Aorta (tissue), 5 donors: ENCODE results near the gene GDI2. TPM values are rescaled to one million over a fixed set of nuclear protein-coding genes. Genes with fewer than 3 reads are reported as not detected.

ENCODE experiments used
- ATAC-seq: fragments of 200-7000 bp; cut with Tn5 transposase; one replicate; pipeline ENCODE4 v1.9.1; 2022; ENCODE audit warnings: moderate library complexity; ENCODE audit not compliant: low FRiP score
- DNase-seq, 2 donors: peaks; one replicate each; pipeline ENCODE4 v3.0.0-alpha.2; 2020
- H3K27ac ChIP-seq, 2 donors: one replicate each; pipeline ENCODE4 v1.5.1; 2013; ENCODE audit warnings: low read length in 2 of 2, mild to moderate bottlenecking in 2 of 2, moderate library complexity in 2 of 2, control low read depth in 1 of 2, inconsistent platforms in 1 of 2, low read depth in 1 of 2
- H3K27me3 ChIP-seq, 2 donors: one replicate each; pipeline ENCODE4 v1.6.1; 2013; ENCODE audit warnings: control low read depth in 1 of 2, low read length in 1 of 2, mild to moderate bottlenecking in 1 of 2, moderate library complexity in 1 of 2; ENCODE audit not compliant: insufficient read depth in 2 of 2, control insufficient read depth in 1 of 2
- H3K36me3 ChIP-seq, 2 donors: one replicate each; pipeline ENCODE4 v1.6.1; 2013; ENCODE audit warnings: control low read depth in 1 of 2, low read length in 1 of 2, mild to moderate bottlenecking in 1 of 2; ENCODE audit not compliant: insufficient read depth in 2 of 2, control insufficient read depth in 1 of 2
- H3K4me1 ChIP-seq, 2 donors: one replicate each; pipeline ENCODE4 v1.6.1; 2013; ENCODE audit warnings: low read length in 2 of 2, control low read depth in 1 of 2, mild to moderate bottlenecking in 1 of 2, moderate library complexity in 1 of 2; ENCODE audit not compliant: insufficient read depth in 2 of 2, control insufficient read depth in 1 of 2
- H3K4me3 ChIP-seq, 2 donors: one replicate each; pipeline ENCODE4 v1.5.1; 2013; ENCODE audit warnings: low read length in 2 of 2, control low read depth in 1 of 2, mild to moderate bottlenecking in 1 of 2
- H3K9me3 ChIP-seq: one replicate; pipeline ENCODE4 v1.6.1; 2013; ENCODE audit warnings: mild to moderate bottlenecking, low read length; ENCODE audit not compliant: control insufficient read depth
- WGBS, 2 donors: extraction: QIAGEN DNeasy Blood & Tissue Kit; methylation state at CpG; one replicate each; pipeline ENCODE4 v1.1.7; 2013; 5-methylcytosine and 5-hydroxymethylcytosine counted together
- intact Hi-C, 2 donors: fragments of 100-400 bp; cut with DNase I; formaldehyde crosslinking; loops; one replicate each; pipeline versions ENCODE4 v1.14.2 to v1.15.0; 2022
- polyA plus RNA-seq, 2 donors: library from polyadenylated mRNA; stranded (reverse); fragments of 200-250 nt; gene quantifications; one replicate each; pipeline ENCODE4 v1.2.3, GENCODE V29; 2013
- total RNA-seq, 2 donors: library from RNA; stranded (reverse); fragmentation: NEBNext Ultra II Directional; extraction: Animal tissue kit (Norgen Biotek cat#: 25700); gene quantifications; one replicate each; pipeline ENCODE4 v1.2.1, GENCODE V29; 2021
- donor health status: healthy with polysubstance abuse.
- donor health status: Bipolar disorder and iron deficiency.
- donor health status: DM: no; HTN: no; CAD: no.
- donor health status: DM: no; HTN: no; CAD: no.
- donor health status: DM: yes; HTN: yes; CAD: no.

GDI2 gene
- total and polyA plus RNA-seq, 4 donors, result 116 to 161 (median 143) TPM

DNA sequence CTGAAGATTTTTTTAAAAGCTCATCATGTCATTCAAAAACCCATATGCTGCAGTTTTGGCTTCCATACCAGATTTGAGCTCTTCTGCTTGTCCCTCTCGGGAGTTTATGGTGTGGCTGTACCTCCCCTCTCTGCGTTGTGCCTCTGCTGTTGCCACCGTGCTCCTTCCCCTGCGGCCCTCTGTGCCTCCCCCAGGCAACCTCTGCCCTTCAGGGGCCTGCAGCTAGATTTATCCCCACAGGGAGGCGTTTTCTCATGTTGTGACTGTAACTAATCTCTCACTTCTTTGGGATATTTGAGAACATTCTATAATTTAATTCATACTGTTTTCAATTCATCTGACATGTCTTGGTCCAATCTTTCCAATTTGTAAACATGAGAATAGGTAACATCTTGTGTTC lies 75.9 kb downstream of the GDI2 start:
- Histone ChIP-seq H3K27me3 (no peaks in the 10 kb centered on the region), H3K9me3 (no peaks in the 10 kb centered on the region), H3K4me1 (no peaks in the 10 kb centered on the region), H3K4me3 (no peak overlapping the region), H3K36me3 (peaks cover 0 to 2% of the 10 kb centered on the region in 2 donors), H3K27ac (no peak overlapping the region)
- intact Hi-C loops, result no loop called here
- WGBS, 2 donors, result 64 to 74% methylated on average over 5 of the region's 5 CpGs
- ATAC-seq (no peak), DNase-seq (no peak)

DNA sequence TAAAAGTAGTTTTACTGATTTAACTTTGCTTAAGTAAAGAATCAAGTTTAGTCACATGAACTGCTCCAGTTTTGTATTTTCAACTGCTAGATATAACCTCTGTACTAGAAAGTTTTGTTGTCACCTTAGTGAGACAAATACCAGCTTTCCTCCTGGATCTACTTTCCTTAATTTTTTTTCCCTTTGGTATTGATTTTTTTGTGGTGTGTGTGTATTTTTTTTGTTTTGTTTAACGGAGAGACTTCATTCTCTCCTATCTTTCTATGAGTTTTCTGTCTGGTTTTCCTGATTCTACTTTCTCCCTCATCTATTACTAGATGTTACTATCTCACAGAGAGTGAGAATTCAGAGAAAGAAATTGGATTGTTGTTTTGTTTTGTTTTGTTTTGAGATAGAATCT lies 76.6 kb downstream of the GDI2 start:
- H3K4me3 ChIP-seq, result no peak overlapping the region
- H3K27ac ChIP-seq, result no peak overlapping the region
- ATAC-seq (no peak), DNase-seq (no peak)
- H3K4me1 ChIP-seq, result no peaks in the 10 kb centered on the region
- no peaks in the 10 kb centered on the region for H3K27me3 ChIP-seq
- 66 to 76% methylated on average over 1 of the region's 1 CpG for WGBS, 2 donors
- intact Hi-C loops, result no loop called here
- peaks cover 1 to 2% of the 10 kb centered on the region in 2 donors for H3K36me3 ChIP-seq
- H3K9me3 ChIP-seq, result no peaks in the 10 kb centered on the region

DNA sequence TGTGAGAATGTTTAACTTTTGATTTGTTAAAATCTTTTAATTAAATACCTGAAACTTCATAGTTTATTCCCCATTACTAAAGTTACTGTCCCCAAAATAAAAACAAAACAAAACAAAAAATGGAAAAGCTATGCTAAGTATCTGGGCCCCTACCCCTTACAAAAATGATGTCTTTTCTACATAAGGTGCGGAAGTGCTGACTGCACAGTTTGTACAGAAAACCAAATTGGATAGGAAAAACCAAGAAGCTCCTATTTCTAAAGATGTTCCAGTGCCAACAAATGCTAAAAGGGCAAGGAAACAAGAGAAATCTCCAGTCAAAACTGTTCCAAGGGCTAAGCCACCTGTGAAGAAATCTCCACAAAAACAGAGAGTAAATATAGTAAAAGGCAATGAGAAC lies 78.1 kb downstream of the GDI2 start:
- H3K4me1 ChIP-seq, result no peaks in the 10 kb centered on the region
- 97 to 100% methylated on average over 1 of the region's 1 CpG for WGBS, 2 donors
- H3K4me3 ChIP-seq, result no peak overlapping the region
- no peaks in the 10 kb centered on the region for H3K9me3 ChIP-seq
- ATAC-seq (no peak), DNase-seq (no peak)
- peaks cover 7 to 8% of the 10 kb centered on the region in 2 donors for H3K36me3 ChIP-seq
- intact Hi-C loops, result no loop called here
- H3K27me3 ChIP-seq, result no peaks in the 10 kb centered on the region
- no peak overlapping the region for H3K27ac ChIP-seq

DNA sequence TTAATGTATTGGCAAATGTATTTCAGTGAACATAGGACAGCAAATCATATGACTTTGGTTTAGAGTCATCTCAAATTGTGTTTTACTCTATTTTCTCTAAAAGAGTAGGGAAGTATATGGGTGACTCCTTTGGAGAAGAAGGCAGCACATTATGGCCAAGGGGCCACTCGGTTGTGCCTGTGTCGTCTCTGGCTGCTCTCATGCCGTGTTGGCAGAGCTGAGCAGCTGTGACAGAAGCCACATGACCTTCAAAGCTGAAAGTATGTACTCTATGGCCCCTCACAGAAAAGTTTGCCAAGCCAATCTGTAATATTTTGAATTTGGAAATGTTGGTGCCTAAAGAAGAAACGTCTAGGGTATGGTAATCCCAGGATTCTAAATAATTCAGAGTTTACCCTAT lies 81.1 kb downstream of the GDI2 start:
- intact Hi-C loops, result no loop called here
- Histone ChIP-seq H3K36me3 (peaks cover 5 to 9% of the 10 kb centered on the region in 2 donors), H3K4me1 (no peaks in the 10 kb centered on the region), H3K9me3 (no peaks in the 10 kb centered on the region), H3K4me3 (no peak overlapping the region), H3K27me3 (no peaks in the 10 kb centered on the region), H3K27ac (no peak overlapping the region)
- DNase-seq, result no peak
- no peak for ATAC-seq
- 22 to 23% methylated on average over 4 of the region's 4 CpGs for WGBS, 2 donors

DNA sequence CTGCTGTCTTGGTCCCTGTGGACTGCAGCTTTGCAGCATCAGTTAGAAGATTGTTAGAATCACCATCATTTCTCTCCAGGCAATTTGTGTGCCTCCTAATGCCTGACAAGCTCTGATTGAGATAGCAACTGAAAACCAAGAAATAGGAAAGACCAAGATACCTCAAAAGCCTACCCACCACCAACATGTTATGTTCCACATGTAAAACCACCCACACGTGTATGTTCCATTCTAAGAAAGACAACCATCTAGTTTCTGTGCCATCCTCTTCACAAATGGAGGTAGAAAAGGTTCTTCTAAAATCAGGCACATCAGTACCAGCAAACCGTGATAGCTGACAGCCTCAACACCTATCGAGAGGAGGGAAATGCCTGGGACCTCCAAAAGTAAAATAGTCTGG lies 81.7 kb downstream of the GDI2 start:
- peaks cover 5 to 13% of the 10 kb centered on the region in 2 donors for H3K36me3 ChIP-seq
- no peak overlapping the region for H3K27ac ChIP-seq
- no peak overlapping the region for H3K4me3 ChIP-seq
- WGBS, 2 donors, result 59 to 83% methylated on average over 3 of the region's 3 CpGs
- ATAC-seq, result no peak
- H3K4me1 ChIP-seq, result no peaks in the 10 kb centered on the region
- no peaks in the 10 kb centered on the region for H3K9me3 ChIP-seq
- intact Hi-C loops, result no loop called here
- H3K27me3 ChIP-seq, result no peaks in the 10 kb centered on the region
- DNase-seq, result no peak

DNA sequence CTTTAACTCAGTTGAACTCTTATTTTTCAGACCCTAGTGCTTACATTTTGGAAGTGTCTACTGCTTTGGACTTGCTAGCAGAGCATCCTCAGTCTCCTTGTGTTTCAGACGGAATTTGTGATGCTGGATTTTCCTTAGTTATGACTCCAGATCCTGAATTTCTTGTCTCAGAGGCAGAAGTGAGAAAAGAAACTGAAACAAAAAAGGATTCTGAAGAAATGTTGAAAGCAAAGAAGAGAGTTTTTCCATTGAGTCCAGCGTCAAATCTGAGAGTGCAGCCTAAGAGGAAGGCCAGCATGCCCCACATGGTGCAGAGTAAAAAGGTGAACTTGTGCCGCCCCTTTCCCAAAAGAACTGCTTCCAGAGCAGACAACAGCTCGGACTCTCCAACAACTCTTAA lies 82.5 kb downstream of the GDI2 start:
- WGBS, 2 donors, result 93% methylated on average over 4 of the region's 4 CpGs
- DNase-seq (no peak), ATAC-seq (no peak)
- H3K36me3 ChIP-seq, result peaks cover 5 to 13% of the 10 kb centered on the region in 2 donors
- H3K27ac ChIP-seq, result no peak overlapping the region
- no peaks in the 10 kb centered on the region for H3K9me3 ChIP-seq
- H3K4me1 ChIP-seq, result no peaks in the 10 kb centered on the region
- H3K27me3 ChIP-seq, result no peaks in the 10 kb centered on the region
- no peak overlapping the region for H3K4me3 ChIP-seq
- intact Hi-C loops, result no loop called here

DNA sequence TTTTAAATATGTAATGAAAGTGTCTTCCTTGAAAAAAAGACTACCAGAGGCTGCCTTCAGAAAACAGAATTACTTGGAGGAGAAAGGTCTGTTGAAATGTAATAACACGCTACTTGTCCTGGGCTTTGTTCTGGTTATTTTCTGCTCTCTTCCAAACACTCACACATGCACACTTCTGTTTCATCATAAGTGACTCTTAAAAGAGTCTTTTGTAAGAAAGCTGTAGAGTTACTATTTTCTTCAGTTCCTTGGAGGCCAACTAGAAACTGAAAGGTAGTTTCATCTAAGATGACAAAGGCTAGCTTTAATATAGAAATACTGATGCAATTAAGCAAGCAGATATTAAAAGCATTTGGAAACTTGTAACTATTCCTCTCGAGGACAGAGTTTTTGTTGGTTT lies 89.5 kb downstream of the GDI2 start:
- no peak overlapping the region for H3K27ac ChIP-seq
- 61 to 64% methylated on average over 2 of the region's 2 CpGs for WGBS, 2 donors
- H3K27me3 ChIP-seq, result no peaks in the 10 kb centered on the region

DNA sequence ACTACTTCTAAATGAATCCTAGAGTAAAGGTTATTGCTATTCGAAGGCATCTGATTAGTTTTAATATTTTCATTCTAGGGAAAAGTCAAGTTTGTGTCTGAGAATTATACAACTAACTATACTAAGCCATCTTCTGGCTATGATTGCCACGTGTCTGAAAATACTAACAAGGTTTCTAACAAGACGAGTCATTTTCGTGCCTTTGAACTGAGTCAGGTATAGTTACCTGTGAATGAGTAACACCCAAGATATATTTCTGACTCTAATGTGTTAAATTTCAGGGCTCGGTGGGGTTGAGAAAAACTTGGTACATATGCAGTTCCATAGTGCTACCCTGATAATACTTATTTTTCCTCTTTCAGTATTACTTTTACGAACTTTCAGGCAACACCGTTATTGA lies 93.1 kb downstream of the GDI2 start:
- 92 to 95% methylated on average over 7 of the region's 7 CpGs for WGBS, 2 donors
- intact Hi-C loops, result no loop called here

More for the DNA sequence above, 89.5 kb downstream of the GDI2 start:
- intact Hi-C loops, result no loop called here
- H3K4me1 ChIP-seq, result no peaks in the 10 kb centered on the region
- DNase-seq, result no peak
- peaks cover 0 to 5% of the 10 kb centered on the region in 2 donors for H3K36me3 ChIP-seq
- ATAC-seq, result no peak
- H3K4me3 ChIP-seq, result no peak overlapping the region
- no peaks in the 10 kb centered on the region for H3K9me3 ChIP-seq

DNA sequence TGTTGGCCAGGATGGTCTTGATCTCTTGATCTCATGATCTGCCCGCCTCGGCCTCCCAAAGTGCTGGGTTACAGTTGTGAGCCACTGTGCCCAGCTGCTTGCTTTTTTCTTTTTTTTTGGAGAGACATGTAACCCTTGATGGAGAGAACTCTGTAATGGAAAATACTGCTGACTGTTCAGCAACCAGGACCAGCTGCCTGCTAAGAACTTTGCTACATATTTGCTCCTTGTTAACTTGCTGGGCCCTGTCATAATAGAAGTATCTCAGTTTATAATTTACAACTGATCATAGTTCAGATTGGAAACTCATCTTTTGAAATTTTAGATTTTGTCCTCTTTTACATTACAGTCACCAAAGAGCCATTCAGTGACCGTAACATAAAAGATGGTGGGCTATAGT lies 93.7 kb downstream of the GDI2 start:
- Histone ChIP-seq H3K27me3 (no peaks in the 10 kb centered on the region), H3K4me3 (no peak overlapping the region), H3K9me3 (no peaks in the 10 kb centered on the region), H3K4me1 (no peaks in the 10 kb centered on the region), H3K36me3 (no peaks in the 10 kb centered on the region), H3K27ac (no peak overlapping the region)
- intact Hi-C loops, result no loop called here
- ATAC-seq (no peak), DNase-seq (no peak)
- WGBS, 2 donors, result 91 to 93% methylated on average over 3 of the region's 3 CpGs

More for the DNA sequence above, 93.1 kb downstream of the GDI2 start:
- H3K4me3 ChIP-seq, result no peak overlapping the region
- no peak for ATAC-seq
- DNase-seq, result no peak
- no peaks in the 10 kb centered on the region for H3K27me3 ChIP-seq
- no peaks in the 10 kb centered on the region for H3K36me3 ChIP-seq
- no peaks in the 10 kb centered on the region for H3K4me1 ChIP-seq
- H3K27ac ChIP-seq, result no peak overlapping the region
- H3K9me3 ChIP-seq, result no peaks in the 10 kb centered on the region
